Testis (tissue), 3 donors: ENCODE data around the gene LCMT2. TPM values are rescaled to one million over a fixed set of nuclear protein-coding genes. Genes with fewer than 3 reads are reported as not detected.

ENCODE experiments used
- DNase-seq: peaks from one replicate; pipeline ENCODE4 v3.0.0-alpha.2; 2019
- H3K27ac ChIP-seq, 2 donors: fragments of 200-600 bp; sonication (generic); one replicate each; pipeline ENCODE4 v1.5.1; 2019
- H3K27me3 ChIP-seq: fragments of 200-600 bp; sonication (generic); one replicate; pipeline ENCODE4 v1.5.1; 2019
- H3K36me3 ChIP-seq: fragments of 200-600 bp; sonication (generic); one replicate; pipeline ENCODE4 v1.5.1; 2017; ENCODE audit warnings: low read depth; ENCODE audit errors: missing control alignments
- H3K4me1 ChIP-seq: fragments of 200-600 bp; sonication (generic); one replicate; pipeline ENCODE4 v1.5.1; 2019
- H3K4me3 ChIP-seq, 2 donors: fragments of 200-600 bp; sonication (generic); one replicate each; pipeline ENCODE4 v1.5.1; 2017 to 2019
- H3K9me3 ChIP-seq: fragments of 200-600 bp; sonication (generic); one replicate; pipeline ENCODE4 v1.5.1; 2017
- CTCF ChIP-seq, 3 experiments: fragments of 450-650 bp in 2 of 3; fragments of 200-600 bp in 1 of 3; sonication (generic) in 1 of 3; IDR thresholded peaks; one replicate each; pipeline ENCODE4 v1.5.1; 2016 to 2019; ENCODE audit warnings: antibody characterized with exemption in 3 of 3, mild to moderate bottlenecking in 2 of 3, moderate library complexity in 1 of 3
- POLR2A ChIP-seq: fragments of 450-650 bp; IDR thresholded peaks from one replicate; pipeline ENCODE4 v1.6.1; 2017; ENCODE audit warnings: antibody characterized with exemption, mild to moderate bottlenecking, moderate library complexity
- WGBS, 2 donors: methylation state at CpG; one replicate each; pipeline ENCODE4 v1.1.5; 2018; 5-methylcytosine and 5-hydroxymethylcytosine counted together
- intact Hi-C: fragments of 100-400 bp; cut with DNase I; formaldehyde crosslinking; loops from one replicate; pipeline ENCODE4 v1.15.1; 2023; ENCODE audit warnings: low total_unique reads
- polyA plus RNA-seq: library from polyadenylated mRNA; stranded (reverse); fragments of 350-450 nt; fragmentation: Illumina TruSeq; extraction: RNeasy Lipid Tissue Mini Kit (QIAGEN cat#74804); gene quantifications from one replicate; pipeline ENCODE4 v1.2.3, GENCODE V29; 2014; ENCODE audit warnings: low read depth, low replicate concordance; ENCODE audit not compliant: insufficient read depth
- total RNA-seq, 2 donors: library from RNA; depleted of rRNA; stranded (reverse); fragments of >200 nt; gene quantifications; one replicate each; pipeline ENCODE4 v1.2.3, GENCODE V29; 2016

Gene LCMT2
- total and polyA plus RNA-seq, 3 donors from 2014 or later: 5.2 to 9.1 (median 6.4) TPM

- DNase-seq: peak; percentile 84
- peaks cover 11% of the 10 kb centered on the region for H3K4me1 ChIP-seq
- H3K36me3 ChIP-seq: no peaks in the 10 kb centered on the region
- 4 to 14% methylated on average over 12 to 66 of the region's 66 CpGs for WGBS, 2 donors
- H3K27ac ChIP-seq: peak within 1 kb of the TSS; percentile 42 to 73
- TF ChIP-seq POLR2A: no peak
- no peak for TF ChIP-seq CTCF (IDR thresholded peaks at IDR 0.05)
- intact Hi-C loops: no loop called here
- H3K9me3 ChIP-seq: no peaks in the 10 kb centered on the region
- peak within 1 kb of the TSS; percentile 95 for H3K4me3 ChIP-seq
- no peaks in the 10 kb centered on the region for H3K27me3 ChIP-seq
These were observed 40.9 kb upstream of the LCMT2 start, which contains the start of the genes TUBGCP4 and ZSCAN29 for GRCh38 chr15:43370975-43371974. Gene TUBGCP4, plus strand, starts transcription at chr15:43371101. Its CDS starts 254 bp downstream, at chr15:43371355. Gene ZSCAN29, minus strand, starts transcription at chr15:43371043. Its CDS starts 1,130 bp downstream, at chr15:43369913.

- peaks cover 11% of the 10 kb centered on the region for H3K4me1 ChIP-seq
- DNase-seq: peak; percentile 36
- TF ChIP-seq POLR2A: no peak
- no peak for TF ChIP-seq CTCF (IDR thresholded peaks at IDR 0.05)
- peak overlapping the region; percentile 95 for H3K4me3 ChIP-seq
- H3K36me3 ChIP-seq: no peaks in the 10 kb centered on the region
- 1 to 4% methylated on average over 23 to 45 of the region's 45 CpGs for WGBS, 2 donors
- H3K9me3 ChIP-seq: no peaks in the 10 kb centered on the region
- H3K27me3 ChIP-seq: no peaks in the 10 kb centered on the region
- peak overlapping the region; percentile 42 to 73 for H3K27ac ChIP-seq
- intact Hi-C loops: no loop called here
These were observed 40.1 kb upstream of the LCMT2 start for GRCh38 chr15:43370310-43370974.

GRCh38 chr15:43361313-43361903, 31.0 kb upstream of the LCMT2 start:
- Histone ChIP-seq H3K4me1 (no peaks in the 10 kb centered on the region), H3K9me3 (no peaks in the 10 kb centered on the region), H3K4me3 (no peak overlapping the region), H3K27ac (no peak overlapping the region), H3K36me3 (no peaks in the 10 kb centered on the region), H3K27me3 (no peaks in the 10 kb centered on the region)
- WGBS, 2 donors: 98 to 99% methylated on average over 7 of the region's 7 CpGs
- no peak for TF ChIP-seq CTCF (IDR thresholded peaks at IDR 0.05)
- TF ChIP-seq POLR2A: no peak
- DNase-seq: no peak
- intact Hi-C loops: no loop called here

- WGBS, 2 donors: 96 to 97% methylated on average over 4 of the region's 4 CpGs
- Histone ChIP-seq H3K27me3 (no peaks in the 10 kb centered on the region), H3K36me3 (no peaks in the 10 kb centered on the region), H3K9me3 (no peaks in the 10 kb centered on the region), H3K4me3 (no peak overlapping the region), H3K4me1 (no peaks in the 10 kb centered on the region), H3K27ac (no peak overlapping the region)
- DNase-seq: no peak
- TF ChIP-seq POLR2A (no peak), CTCF (IDR thresholded peaks at IDR 0.05) (no peak)
- intact Hi-C loops: no loop called here
These were observed 30.4 kb upstream of the LCMT2 start for GRCh38 chr15:43360821-43361220.
